HepG2 (cell line): ENCODE data around the gene METTL26. TPM values are rescaled to one million over a fixed set of nuclear protein-coding genes. Genes with fewer than 3 reads are reported as not detected.

ENCODE experiments used
- ATAC-seq: fragments of 200-7000 bp; cut with Tn5 transposase; 3 replicates; pipeline ENCODE4 v1.9.1; 2020; ENCODE audit warnings: mild to moderate bottlenecking, moderate library complexity
- BruUV-seq: library from RNA; stranded (reverse); fragments of 400-500 nt; replicated peaks from 2 replicates; lab custom pipeline; 2021; lab: Mats Ljungman, UMichigan
- CTCF ChIA-PET: fragments of 300-600 bp; formaldehyde crosslinking; extraction: SDS; loops from one replicate; lab custom pipeline; 2021; ENCODE audit warnings: low total read pairs, inconsistent platforms, low intra/inter-chr PET ratio; lab: Yijun Ruan, JAX
- POLR2A ChIA-PET: fragments of 350-600 bp; sonication (Branson Sonifier 250); formaldehyde crosslinking; loops from one replicate; lab custom pipeline; 2020; ENCODE audit warnings: antibody characterized with exemption, inconsistent platforms; lab: Yijun Ruan, JAX
- DNase-seq: peaks from one replicate; pipeline ENCODE4 v3.0.0-alpha.2; 2015; ENCODE audit warnings: low spot score
- FAIRE-seq: peaks from 3 replicates; lab custom pipeline; 2011; peaks lifted over from hg19 to GRCh38; lab: Jason Lieb, UNC
- H2AFZ ChIP-seq: one replicate; pipeline ENCODE4 v1.6.1; 2011; ENCODE audit warnings: low read length, inconsistent platforms
- H3K27ac ChIP-seq: fragments of 300-600 bp; 3 replicates; pipeline ENCODE4 v1.8.0; 2011; ENCODE audit warnings: mixed run types, mild to moderate bottlenecking, mixed read lengths, low read length, inconsistent platforms; ENCODE audit not compliant: insufficient read depth; ENCODE audit errors: extremely low read length
- H3K27me3 ChIP-seq, 2 experiments: fragments of 200-600 bp in 1 of 2; 2 replicates in 1 of 2; 3 replicates in 1 of 2; pipeline versions ENCODE4 v1.6.0 to v1.8.0; 2011; ENCODE audit warnings: low read length in 2 of 2, mild to moderate bottlenecking in 2 of 2, moderate library complexity in 2 of 2, inconsistent platforms in 1 of 2; ENCODE audit not compliant: insufficient read depth in 2 of 2, control insufficient read depth in 1 of 2
- H3K36me3 ChIP-seq, 2 experiments: fragments of 200-600 bp in 1 of 2; replicated peaks in 1 of 2; 2 replicates in 1 of 2; 3 replicates in 1 of 2; pipeline versions ENCODE4 v1.5.1 to v1.8.0; 2011; ENCODE audit warnings: low read length in 2 of 2, inconsistent platforms in 1 of 2; ENCODE audit not compliant: insufficient read depth in 2 of 2, control insufficient read depth in 1 of 2
- H3K4me1 ChIP-seq: 2 replicates; pipeline ENCODE4 v1.5.1; 2012; ENCODE audit warnings: low read length, inconsistent platforms; ENCODE audit not compliant: insufficient read depth
- H3K4me2 ChIP-seq: 2 replicates; pipeline ENCODE4 v1.6.0; 2011; ENCODE audit warnings: low read depth, low read length, inconsistent platforms
- H3K4me3 ChIP-seq, 3 experiments: fragments of 200-600 bp in 1 of 3; sonication (generic), shearing (Covaris generic) in 1 of 3; replicated peaks in 1 of 3; 2 replicates each; pipeline ENCODE4 v1.5.1; 2011 to 2016; ENCODE audit warnings: low read length in 3 of 3, inconsistent platforms in 2 of 3, low read depth in 2 of 3, mild to moderate bottlenecking in 2 of 3, control low read depth in 1 of 3, mixed read lengths in 1 of 3; ENCODE audit not compliant: insufficient read depth in 1 of 3
- H3K79me2 ChIP-seq: one replicate; pipeline ENCODE4 v1.6.1; 2011; ENCODE audit warnings: low read length, inconsistent platforms; ENCODE audit not compliant: insufficient read depth
- H3K9ac ChIP-seq: 2 replicates; pipeline ENCODE4 v1.6.0; 2011; ENCODE audit warnings: mild to moderate bottlenecking, low read depth, low read length, inconsistent platforms; ENCODE audit not compliant: insufficient read depth
- H3K9me3 ChIP-seq: 2 replicates; pipeline ENCODE4 v1.5.1; 2012; ENCODE audit warnings: mild to moderate bottlenecking, low read length
- H4K20me1 ChIP-seq: 2 replicates; pipeline ENCODE4 v1.6.0; 2011; ENCODE audit warnings: inconsistent platforms, mild to moderate bottlenecking, low read length, moderate library complexity; ENCODE audit not compliant: insufficient read depth
- ARNTL ChIP-seq: sonication (generic); formaldehyde crosslinking; IDR thresholded peaks from 2 replicates; pipeline ENCODE4 v1.4.0; 2020; ENCODE audit warnings: mild to moderate bottlenecking, missing genetic modification reagents
- ETV5 ChIP-seq: IDR thresholded peaks from 2 replicates; pipeline ENCODE4 v1.6.1; 2018; ENCODE audit warnings: missing biosample characterization, missing genetic modification reagents, inconsistent platforms, borderline replicate concordance
- EZH2 ChIP-seq: conservative IDR thresholded peaks from 2 replicates; pipeline ENCODE4 v1.6.1; 2012; ENCODE audit warnings: mild to moderate bottlenecking, low read depth, low read length, moderate library complexity
- FUBP1 ChIP-seq: sonication (generic); formaldehyde crosslinking; IDR thresholded peaks from 2 replicates; pipeline ENCODE4 v1.5.1; 2020; ENCODE audit warnings: missing genetic modification reagents, mild to moderate bottlenecking, borderline replicate concordance
- GRHL1 ChIP-seq: sonication (generic); formaldehyde crosslinking; conservative IDR thresholded peaks from 2 replicates; pipeline ENCODE4 v1.8.0; 2022; ENCODE audit warnings: missing genetic modification reagents
- KAT8 ChIP-seq: IDR thresholded peaks from 2 replicates; pipeline ENCODE4 v1.6.1; 2016; ENCODE audit warnings: missing genetic modification reagents, missing compliant biosample characterization
- KDM1A ChIP-seq: IDR thresholded peaks from 2 replicates; pipeline ENCODE4 v1.6.1; 2016; ENCODE audit warnings: missing compliant biosample characterization
- KDM2A ChIP-seq: sonication (generic); formaldehyde crosslinking; IDR thresholded peaks from 2 replicates; pipeline ENCODE4 v1.4.0; 2020; ENCODE audit warnings: low read depth, missing genetic modification reagents, borderline replicate concordance
- MED1 ChIP-seq: sonication (generic); formaldehyde crosslinking; IDR thresholded peaks from 2 replicates; pipeline ENCODE4 v1.4.0; 2020; ENCODE audit warnings: missing genetic modification reagents
- RARA ChIP-seq: IDR thresholded peaks from 2 replicates; pipeline ENCODE4 v1.6.1; 2016; ENCODE audit warnings: missing genetic modification reagents, missing compliant biosample characterization
- SATB2 ChIP-seq: sonication (generic); formaldehyde crosslinking; IDR thresholded peaks from 2 replicates; pipeline ENCODE4 v1.5.0; 2020; ENCODE audit warnings: missing genetic modification reagents
- TARDBP ChIP-seq: sonication (generic); formaldehyde crosslinking; IDR thresholded peaks from 2 replicates; pipeline ENCODE4 v1.8.0; 2022; ENCODE audit warnings: mild to moderate bottlenecking, missing genetic modification reagents
- ZBTB34 ChIP-seq: sonication (generic); formaldehyde crosslinking; IDR thresholded peaks from 2 replicates; pipeline ENCODE4 v1.8.0; 2022; ENCODE audit warnings: mild to moderate bottlenecking, missing genetic modification reagents
- ZBTB38 ChIP-seq: sonication (generic); formaldehyde crosslinking; IDR thresholded peaks from 2 replicates; pipeline ENCODE4 v1.5.1; 2020; ENCODE audit warnings: mild to moderate bottlenecking, missing genetic modification reagents
- ZNF460 ChIP-seq: sonication (generic); formaldehyde crosslinking; IDR thresholded peaks from 2 replicates; pipeline ENCODE4 v1.5.1; 2020; ENCODE audit warnings: missing genetic modification reagents, mild to moderate bottlenecking, borderline replicate concordance
- WGBS: methylation state at CpG from one replicate; pipeline ENCODE4 v1.1.6; 2017; ENCODE audit warnings: low lambda C conversion rate; 5-methylcytosine and 5-hydroxymethylcytosine counted together
- in situ Hi-C: cut with HindIII; loops from 2 replicates; pipeline ENCODE4 v1.10.0; 2017; ENCODE audit warnings: low pct_unique_long_range_greater_than_20kb; ENCODE audit not compliant: extremely low pct_ligation_motif_present
- intact Hi-C: fragments of 100-400 bp; cut with micrococcal nuclease; formaldehyde crosslinking; loops from one replicate; pipeline ENCODE4 v1.10.0; 2022; ENCODE audit not compliant: unreplicated experiment
- polyA plus RNA-seq, 8 experiments: library from polyadenylated mRNA; depleted of rRNA in 3 of 8; stranded (reverse) in 7 of 8; unstranded in 1 of 8; fragments of >200 nt; fragmentation: Illumina TruSeq in 4 of 8; extraction: Trizol in 4 of 8; gene quantifications; 2 replicates each; pipeline versions ENCODE4 v1.2.1 to v1.2.3, GENCODE V29; 2011 to 2016; ENCODE audit warnings: low read depth in 4 of 8, missing spikeins in 1 of 8, mixed read lengths in 1 of 8; ENCODE audit not compliant: insufficient read depth in 1 of 8
- total RNA-seq, 5 experiments: library from RNA; depleted of rRNA; stranded (reverse); fragments of >200 nt; fragmentation: Illumina TruSeq; extraction: Trizol; gene quantifications; 2 replicates each; pipeline ENCODE4 v1.2.3, GENCODE V29; 2016; ENCODE audit warnings: low read depth in 1 of 5

The METTL26 gene
- total and polyA plus RNA-seq, 2 of the 13 experiments (the other 11 are each of a cell fraction or from before 2014, with no cell fraction given) = 65.5 to 70.1 TPM

DNA sequence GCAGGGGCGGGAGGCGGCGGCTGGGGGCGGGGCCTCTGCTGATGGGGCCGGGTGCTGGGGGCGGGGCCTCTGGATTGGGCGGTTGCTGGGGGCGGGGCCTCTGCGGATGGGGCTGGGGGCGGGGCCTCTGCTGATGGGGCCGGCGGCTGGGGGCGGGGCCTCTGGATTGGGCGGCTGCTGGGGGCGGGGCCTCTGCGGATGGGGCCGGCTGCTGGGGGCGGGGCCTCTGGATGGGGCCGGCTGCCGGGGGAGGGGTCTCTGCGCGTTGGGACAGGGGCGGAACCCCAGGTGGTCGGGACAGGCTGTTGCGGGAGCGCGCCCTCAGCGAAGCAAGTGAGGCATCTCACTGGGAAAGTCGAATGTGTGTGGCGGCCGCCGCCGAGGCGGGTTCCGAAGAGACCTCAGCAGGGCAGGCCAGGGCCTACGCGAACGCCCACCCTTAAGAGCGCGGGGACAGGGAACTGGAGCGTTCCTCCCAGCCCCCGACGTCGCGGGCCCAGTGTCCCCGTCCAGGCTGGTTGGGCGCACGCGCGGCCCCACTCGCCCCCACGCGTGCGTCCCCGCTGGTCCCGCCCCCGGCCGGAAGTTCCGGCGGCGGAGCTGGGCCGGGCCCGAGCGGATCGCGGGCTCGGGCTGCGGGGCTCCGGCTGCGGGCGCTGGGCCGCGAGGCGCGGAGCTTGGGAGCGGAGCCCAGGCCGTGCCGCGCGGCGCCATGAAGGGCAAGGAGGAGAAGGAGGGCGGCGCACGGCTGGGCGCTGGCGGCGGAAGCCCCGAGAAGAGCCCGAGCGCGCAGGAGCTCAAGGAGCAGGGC lies 43.9 kb upstream of the METTL26 start, which contains the start of gene STUB1 (continued):
- TF ChIP-seq FUBP1 (CRISPR knock-in tag) (no peak), ETV5 (peak; percentile 47), ZBTB38 (CRISPR knock-in tag) (peak; percentile 46), EZH2 (no peak), ARNTL (no peak)
- TF ChIP-seq, all 625 proteins: peak for 103

DNA sequence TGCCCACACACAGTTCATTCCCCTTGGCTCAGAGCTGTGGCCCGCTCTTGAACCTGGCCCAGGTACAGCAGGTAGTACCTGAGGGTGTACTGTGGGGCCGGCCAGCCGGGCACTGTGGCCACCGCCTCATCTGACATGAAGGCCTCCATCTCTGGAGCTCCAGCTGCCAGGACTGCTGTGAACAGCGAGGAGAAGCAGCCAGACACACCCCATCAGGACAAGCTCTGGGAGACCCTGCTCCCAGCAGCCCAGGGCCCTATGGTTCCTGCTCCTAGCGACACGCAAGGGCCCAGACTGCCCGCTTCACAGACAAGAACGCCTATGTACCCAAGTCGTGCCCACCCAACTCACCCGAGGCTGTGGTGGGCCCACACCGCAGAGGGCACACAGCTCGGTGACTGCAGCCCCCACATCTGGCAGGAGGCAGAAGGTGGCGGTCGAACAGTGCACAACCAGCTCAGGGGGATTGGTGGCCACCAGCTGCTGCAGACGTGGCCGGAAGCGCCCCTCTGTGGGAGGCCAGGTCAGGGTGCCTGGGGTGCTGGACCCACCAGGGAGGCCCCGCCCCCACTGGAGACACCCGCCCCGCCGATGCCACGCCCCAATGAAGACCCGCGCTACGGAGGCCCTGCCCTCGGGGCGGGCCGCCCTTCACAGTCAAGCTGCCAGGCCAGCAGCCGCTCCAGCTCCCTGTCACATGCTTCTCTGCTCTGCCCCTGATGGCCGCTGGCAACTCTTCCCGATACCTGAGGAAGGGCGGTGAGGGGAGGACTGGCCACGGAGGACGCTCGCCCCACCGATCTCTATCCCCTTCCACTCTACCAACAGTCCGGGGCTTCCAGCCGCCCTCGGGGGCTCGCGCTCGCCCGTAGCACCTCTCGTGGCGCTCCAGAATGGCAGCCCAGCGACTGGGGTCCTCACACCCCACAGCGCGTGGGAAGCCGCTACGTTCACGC lies 43.0 kb upstream of the METTL26 start:
- WGBS = 0% methylated on average over 1 of the region's 52 CpGs
- DNase-seq = peak; percentile 74
- peak; percentile 60 for ATAC-seq
- Histone ChIP-seq H3K36me3 (peaks cover 8 to 14% of the 10 kb centered on the region in 2 experiments; a peak in 4 of 5 replicates), H2AFZ (no peak overlapping the region), H3K4me1 (peaks cover 47% of the 10 kb centered on the region), H3K27ac (peak overlapping the region; percentile 80), H3K9ac (peak overlapping the region; percentile 75), H3K9me3 (no peaks in the 10 kb centered on the region), H4K20me1 (0 out of 2 replicates have a peak, but pooled peaks cover 3% of the 10 kb centered on the region), H3K27me3 (no peaks in the 10 kb centered on the region; a peak in 1 of 5 replicates), H3K4me3 (peak overlapping the region; percentile 55 to 85 (median 61); a peak in 5 of 6 replicates), H3K4me2 (peak overlapping the region; percentile 99), H3K79me2 (peaks cover 16% of the 10 kb centered on the region)
- FAIRE-seq = no peak
- TSS peak; percentile 67 for BruUV-seq
- intact Hi-C loops (no loop called here), in situ Hi-C loops (no loop called here)
- CTCF ChIA-PET = no interaction called here
- POLR2A ChIA-PET = interaction anchor here (0.5 to 4.4 kb wide), 12 partner anchors 10 to 624 kb away, joined by 3 to 34 read pairs (median 5); partner anchors contain the start of genes ANTKMT, METTL26, RHOT2 and WDR24
- TF ChIP-seq KAT8 (CRISPR knock-in tag) (peak; percentile 42), KDM2A (CRISPR knock-in tag) (peak; percentile 81), TARDBP (peak; percentile 66; the same call in 1 of the 2 replicates), ZBTB34 (CRISPR knock-in tag) (no peak), GRHL1 (no peak), MED1 (CRISPR knock-in tag) (peak; percentile 44; the same call in 1 of the 2 replicates), KDM1A (CRISPR knock-in tag) (no peak), ZNF460 (CRISPR knock-in tag) (no peak), SATB2 (CRISPR knock-in tag) (no peak), RARA (CRISPR knock-in tag) (no peak)
